Measurements from ENCODE around the gene TTC13.

Gene TTC13

GRCh38 chr1:230869500-230869899 lies 109.2 kb downstream of the TTC13 start:
- Mint-ChIP-seq H3K27ac (no peak overlapping the region), H3K36me3 (ENCODE audit: low read depth) (peaks cover 1% of the 10 kb centered on the region), H3K4me3 (peak overlapping the region; percentile 58), H3K4me1 (ENCODE audit: low read depth) (peaks cover 16% of the 10 kb centered on the region), H3K27me3 (peaks cover 45% of the 10 kb centered on the region), H3K9me3 (no peaks in the 10 kb centered on the region)
- no peak for DNase-seq

DNA sequence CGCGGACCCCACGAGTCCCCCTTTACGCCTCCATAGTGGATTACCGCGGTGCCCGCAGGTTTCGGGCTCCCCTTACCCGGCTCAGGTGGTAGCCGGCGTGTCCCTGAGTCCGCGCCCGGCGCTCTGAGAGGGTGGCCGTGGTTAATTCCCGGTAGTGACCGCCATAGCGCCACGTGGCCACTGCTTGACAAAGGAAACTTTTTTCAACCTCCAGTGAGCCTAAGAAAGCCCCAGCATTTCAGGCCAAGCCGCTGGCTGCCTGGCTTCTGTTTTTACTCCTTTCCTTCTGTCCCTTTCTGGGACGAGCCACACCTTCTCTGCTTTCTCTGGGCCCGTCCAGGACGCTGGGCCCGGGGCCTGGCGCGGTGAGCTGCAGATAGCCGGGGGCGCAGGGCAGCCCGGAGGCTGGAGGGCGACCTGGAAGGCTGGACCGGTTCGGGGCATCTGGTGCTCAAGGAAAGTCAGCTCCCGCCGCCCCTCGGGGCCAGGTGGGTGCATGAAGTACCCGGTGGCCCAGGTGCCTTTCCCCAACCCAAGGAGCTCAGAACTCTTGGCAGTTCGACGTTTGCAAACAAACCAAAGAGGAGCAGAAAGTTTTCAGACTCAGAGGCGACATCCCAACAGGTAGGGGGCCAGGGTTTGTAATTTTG lies 109.8 kb downstream of the TTC13 start:
- peaks cover 1% of the 10 kb centered on the region for H3K36me3 Mint-ChIP-seq (ENCODE audit: low read depth)
- H3K27ac Mint-ChIP-seq: peak overlapping the region; percentile 40
- DNase-seq: no peak
- H3K27me3 Mint-ChIP-seq: peaks cover 42% of the 10 kb centered on the region
- H3K9me3 Mint-ChIP-seq: no peaks in the 10 kb centered on the region
- peak overlapping the region; percentile 81 for H3K4me3 Mint-ChIP-seq
- peaks cover 16% of the 10 kb centered on the region for H3K4me1 Mint-ChIP-seq (ENCODE audit: low read depth)

DNA sequence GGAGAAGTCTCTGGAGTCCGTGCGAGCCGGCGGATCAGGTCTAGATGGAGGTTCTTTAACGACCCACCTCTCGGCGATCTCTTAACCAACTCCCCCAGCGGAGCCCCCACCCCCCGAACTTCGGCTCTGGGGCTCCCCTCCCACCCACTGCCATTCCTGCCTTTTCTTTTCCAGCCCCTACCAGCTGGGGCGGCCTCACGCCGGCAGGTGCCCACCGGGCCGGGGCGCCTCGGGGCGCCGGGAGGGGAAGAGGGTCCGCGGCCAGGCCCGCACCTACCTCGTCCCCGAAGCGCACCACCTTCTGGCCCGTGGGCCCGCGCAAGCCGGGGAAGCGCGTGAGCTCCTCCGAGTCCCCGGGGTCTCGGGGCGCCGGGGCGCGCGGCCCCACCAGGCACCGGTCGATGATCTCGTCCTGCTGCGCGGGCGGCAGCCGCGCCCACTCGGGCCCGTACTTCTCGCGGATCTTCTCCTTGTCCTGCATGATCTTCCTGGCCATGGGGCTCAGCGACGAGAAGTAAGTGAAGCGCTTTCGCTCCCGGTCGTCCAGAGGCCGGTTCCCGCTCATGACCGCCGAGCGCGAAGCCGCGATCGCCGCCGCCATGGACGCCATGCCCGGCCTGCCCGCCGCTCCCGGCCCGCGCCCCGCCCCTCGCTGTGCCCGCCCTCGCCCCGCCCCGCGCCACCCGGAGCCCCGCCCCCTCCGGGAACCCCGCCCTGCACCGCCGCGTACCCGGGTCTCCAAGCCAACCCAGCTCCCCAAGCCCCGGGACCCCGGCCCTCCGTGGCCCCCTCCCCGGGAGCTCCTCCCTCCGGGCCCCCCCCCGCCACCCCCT lies 110.5 kb downstream of the TTC13 start, which contains the start of gene C1orf198:
Gene C1orf198 (minus strand): TSS at position 619 of the 833 bp plus-strand sequence. CDS start 9 bp downstream, at position 610.
- peaks cover 42% of the 10 kb centered on the region for H3K27me3 Mint-ChIP-seq
- H3K27ac Mint-ChIP-seq: peak within 1 kb of the TSS; percentile 78

GRCh38 chr1:230867101-230867902 lies 111.4 kb downstream of the TTC13 start:
- Mint-ChIP-seq H3K9me3 (no peaks in the 10 kb centered on the region), H3K36me3 (ENCODE audit: low read depth) (peaks cover 1% of the 10 kb centered on the region), H3K4me3 (peak overlapping the region; percentile 84), H3K27me3 (peaks cover 38% of the 10 kb centered on the region), H3K4me1 (ENCODE audit: low read depth) (peaks cover 26% of the 10 kb centered on the region), H3K27ac (peak overlapping the region; percentile 57)
- no peak for DNase-seq

More for the DNA sequence above, 110.5 kb downstream of the TTC13 start, which contains the start of gene C1orf198:
- Mint-ChIP-seq H3K4me3 (peak within 1 kb of the TSS; percentile 84), H3K4me1 (ENCODE audit: low read depth) (peaks cover 21% of the 10 kb centered on the region), H3K36me3 (ENCODE audit: low read depth) (peaks cover 1% of the 10 kb centered on the region), H3K9me3 (no peaks in the 10 kb centered on the region)
- DNase-seq: peak; percentile 91

GRCh38 chr1:230866171-230867070 lies 112.2 kb downstream of the TTC13 start:
- Mint-ChIP-seq H3K4me1 (ENCODE audit: low read depth) (peaks cover 26% of the 10 kb centered on the region), H3K27ac (no peak overlapping the region), H3K36me3 (ENCODE audit: low read depth) (peaks cover 1% of the 10 kb centered on the region), H3K4me3 (peak overlapping the region; percentile 84), H3K27me3 (peaks cover 33% of the 10 kb centered on the region), H3K9me3 (no peaks in the 10 kb centered on the region)
- no peak for DNase-seq

DNA sequence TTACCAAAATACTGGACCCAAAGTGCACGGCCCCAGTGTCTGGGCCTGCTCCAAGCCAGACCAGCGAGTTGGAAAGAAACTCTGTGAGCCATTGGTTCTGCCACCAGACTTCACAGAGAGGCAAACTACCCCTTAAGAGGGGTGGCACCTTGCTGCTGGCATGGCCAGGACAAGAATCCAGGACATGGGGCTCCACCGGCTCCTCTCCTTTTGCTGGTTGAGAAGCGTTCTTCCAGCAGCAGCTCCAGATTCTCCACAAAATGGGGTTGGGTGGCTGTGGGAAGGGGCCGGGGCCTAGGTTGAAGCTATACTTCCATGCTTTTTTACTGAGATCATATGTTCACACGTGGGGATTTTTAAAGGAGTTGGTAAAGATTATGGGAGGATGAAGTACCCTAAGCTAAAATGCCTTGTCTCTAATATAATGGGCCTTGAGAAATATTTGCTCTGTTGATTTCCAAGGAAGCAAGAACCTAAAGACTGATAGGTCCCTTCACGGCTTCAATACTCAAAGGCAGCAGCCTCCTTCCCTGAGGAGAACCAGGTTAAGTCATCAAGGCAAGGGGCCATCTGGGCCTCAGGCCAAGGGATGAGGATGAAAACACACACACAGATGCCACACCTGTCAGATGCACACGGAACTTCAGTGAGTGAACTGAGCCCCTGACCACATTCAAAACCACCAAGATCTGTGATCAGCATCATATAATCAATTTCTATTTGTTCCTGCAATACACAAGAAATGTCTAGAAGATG lies 113.4 kb downstream of the TTC13 start:
- no peak overlapping the region for H3K27ac Mint-ChIP-seq
- peaks cover 25% of the 10 kb centered on the region for H3K27me3 Mint-ChIP-seq
- H3K9me3 Mint-ChIP-seq: no peaks in the 10 kb centered on the region
- peaks cover 26% of the 10 kb centered on the region for H3K4me1 Mint-ChIP-seq (ENCODE audit: low read depth)
- no peak overlapping the region for H3K4me3 Mint-ChIP-seq
- no peak for DNase-seq
- peaks cover 1% of the 10 kb centered on the region for H3K36me3 Mint-ChIP-seq (ENCODE audit: low read depth)

DNA sequence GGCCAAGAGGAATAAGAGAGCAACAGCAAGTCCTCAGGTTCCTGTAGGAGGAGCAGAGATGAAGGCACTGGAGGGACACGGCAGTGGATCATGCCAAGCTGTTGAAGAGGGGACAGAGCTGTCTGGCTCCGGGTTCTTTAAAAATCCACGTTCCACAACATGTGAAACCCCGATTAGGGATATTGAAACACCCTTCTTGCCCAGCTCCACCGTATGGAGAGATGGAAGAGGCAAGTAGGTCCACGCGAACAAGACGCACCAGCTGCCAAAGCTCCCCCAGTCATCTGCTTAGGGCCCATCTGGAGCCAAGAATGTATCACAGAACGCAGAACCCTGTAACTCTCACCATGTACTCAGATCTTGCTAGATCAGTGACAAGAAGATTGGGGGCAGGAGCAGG lies 114.2 kb downstream of the TTC13 start:
- Mint-ChIP-seq H3K27me3 (peaks cover 17% of the 10 kb centered on the region), H3K9me3 (no peaks in the 10 kb centered on the region), H3K36me3 (ENCODE audit: low read depth) (peaks cover 1% of the 10 kb centered on the region), H3K4me1 (ENCODE audit: low read depth) (peaks cover 26% of the 10 kb centered on the region), H3K4me3 (no peak overlapping the region), H3K27ac (no peak overlapping the region)
- no peak for DNase-seq

GRCh38 chr1:230863449-230863848 lies 115.2 kb downstream of the TTC13 start:
- peaks cover 10% of the 10 kb centered on the region for H3K27me3 Mint-ChIP-seq
- H3K27ac Mint-ChIP-seq: peak overlapping the region; percentile 26

GRCh38 chr1:230861970-230862595 lies 116.6 kb downstream of the TTC13 start:
- Mint-ChIP-seq H3K27me3 (peaks cover 3% of the 10 kb centered on the region), H3K9me3 (no peaks in the 10 kb centered on the region), H3K27ac (no peak overlapping the region), H3K36me3 (ENCODE audit: low read depth) (no peaks in the 10 kb centered on the region), H3K4me1 (ENCODE audit: low read depth) (peaks cover 19% of the 10 kb centered on the region), H3K4me3 (no peak overlapping the region)
- no peak for DNase-seq

More at GRCh38 chr1:230863449-230863848, 115.2 kb downstream of the TTC13 start:
- H3K4me1 Mint-ChIP-seq (ENCODE audit: low read depth): peaks cover 26% of the 10 kb centered on the region
- no peak for DNase-seq
- H3K4me3 Mint-ChIP-seq: no peak overlapping the region
- no peaks in the 10 kb centered on the region for H3K9me3 Mint-ChIP-seq
- H3K36me3 Mint-ChIP-seq (ENCODE audit: low read depth): peaks cover 1% of the 10 kb centered on the region

DNA sequence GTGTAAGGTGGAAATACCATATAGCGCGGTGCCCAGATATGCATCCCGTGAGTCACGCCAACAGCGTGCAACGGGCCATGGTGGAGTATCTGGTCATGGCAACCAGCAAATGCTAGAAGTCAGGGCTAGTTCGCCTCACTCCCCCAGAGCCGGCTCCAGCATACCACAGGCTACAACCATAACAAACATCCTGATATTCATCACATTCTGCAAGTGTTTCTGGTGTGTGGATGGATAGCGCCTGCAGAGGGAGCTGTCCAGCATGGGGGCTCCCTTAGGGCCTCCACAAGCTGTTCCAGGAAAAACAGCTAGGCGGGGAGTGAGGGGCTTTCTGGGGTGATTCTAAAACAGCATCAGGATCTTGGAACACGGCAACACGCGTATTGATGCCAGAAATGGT lies 117.2 kb downstream of the TTC13 start:
- Mint-ChIP-seq H3K4me3 (no peak overlapping the region), H3K27me3 (no peaks in the 10 kb centered on the region), H3K36me3 (ENCODE audit: low read depth) (no peaks in the 10 kb centered on the region), H3K9me3 (no peaks in the 10 kb centered on the region), H3K4me1 (ENCODE audit: low read depth) (peaks cover 13% of the 10 kb centered on the region), H3K27ac (no peak overlapping the region)
- no peak for DNase-seq

GRCh38 chr1:230860617-230861384 lies 117.9 kb downstream of the TTC13 start:
- no peak for DNase-seq
- no peaks in the 10 kb centered on the region for H3K9me3 Mint-ChIP-seq
- H3K4me1 Mint-ChIP-seq (ENCODE audit: low read depth): peaks cover 9% of the 10 kb centered on the region
- H3K4me3 Mint-ChIP-seq: no peak overlapping the region
- H3K27ac Mint-ChIP-seq: no peak overlapping the region
- no peaks in the 10 kb centered on the region for H3K36me3 Mint-ChIP-seq (ENCODE audit: low read depth)
- no peaks in the 10 kb centered on the region for H3K27me3 Mint-ChIP-seq
